B cell (primary cell): Measurements from ENCODE around the gene MYH11. TPM values are rescaled to one million over a fixed set of nuclear protein-coding genes. Genes with fewer than 3 reads are reported as not detected.

Experiments
- ATAC-seq: fragments of 200-7000 bp; cut with Tn5 transposase; one replicate; pipeline ENCODE4 v1.10.0; 2021; ENCODE audit warnings: low read depth, mild to moderate bottlenecking, moderate number of reproducible peaks, moderate library complexity
- CTCF ChIA-PET: fragments of 350-600 bp; sonication (Branson Sonifier 250); formaldehyde crosslinking; loops from one replicate; lab custom pipeline; 2021; ENCODE audit warnings: antibody characterized with exemption, inconsistent platforms; lab: Charles Lee
- POLR2A ChIA-PET: fragments of 350-600 bp; sonication (Branson Sonifier 250); formaldehyde crosslinking; loops from one replicate; lab custom pipeline; 2021; ENCODE audit warnings: antibody characterized with exemption; lab: Charles Lee
- DNase-seq: peaks from one replicate; pipeline ENCODE4 v3.0.0; 2013
- H2AFZ ChIP-seq: 2 replicates; pipeline ENCODE4 v1.6.1; 2012; ENCODE audit warnings: mild to moderate bottlenecking, low read depth, low read length; ENCODE audit not compliant: insufficient read depth, poor library complexity, severe bottlenecking
- H3K27ac ChIP-seq, 2 donors: 1 replicate in 1 of 2; 2 replicates in 1 of 2; pipeline ENCODE4 v1.5.1; 2012 to 2013; ENCODE audit warnings: low read length in 2 of 2, mild to moderate bottlenecking in 2 of 2, moderate library complexity in 1 of 2
- H3K27me3 ChIP-seq, 4 experiments: fragments of 200-600 bp in 1 of 4; sonication (generic) in 1 of 4; replicated peaks in 1 of 4; 1 replicate in 2 of 4; 2 replicates in 2 of 4; pipeline versions ENCODE4 v1.6.1 to v1.7.0; 2013 to 2016; ENCODE audit warnings: low read length in 3 of 4, mild to moderate bottlenecking in 2 of 4, mixed read lengths in 1 of 4, moderate library complexity in 1 of 4; ENCODE audit not compliant: insufficient read depth in 4 of 4, control insufficient read depth in 3 of 4; ENCODE audit errors: control extremely low read depth in 1 of 4
- H3K36me3 ChIP-seq, 2 experiments: replicated peaks in 1 of 2; 1 replicate in 1 of 2; 2 replicates in 1 of 2; pipeline versions ENCODE4 v1.6.1 to v1.7.1; 2013; ENCODE audit warnings: low read length in 1 of 2; ENCODE audit not compliant: insufficient read depth in 2 of 2, control insufficient read depth in 1 of 2; ENCODE audit errors: control extremely low read depth in 1 of 2, extremely low read depth in 1 of 2
- H3K4me1 ChIP-seq, 2 donors: fragments of 200-600 bp in 1 of 2; sonication (generic) in 1 of 2; 1 replicate in 1 of 2; 2 replicates in 1 of 2; pipeline versions ENCODE4 v1.5.1 to v1.6.1; 2013 to 2017; ENCODE audit warnings: low read length in 2 of 2; ENCODE audit not compliant: control insufficient read depth in 2 of 2, insufficient read depth in 2 of 2
- H3K4me2 ChIP-seq: replicated peaks from 2 replicates; pipeline ENCODE3; 2012; ENCODE audit warnings: mild to moderate bottlenecking, low read depth, low read length; ENCODE audit not compliant: poor library complexity, severe bottlenecking
- H3K4me3 ChIP-seq, 5 experiments: fragments of 200-600 bp in 1 of 5; sonication (generic) in 1 of 5; 1 replicate in 3 of 5; 2 replicates in 2 of 5; pipeline versions ENCODE4 v1.5.1 to v1.7.0; 2011 to 2016; ENCODE audit warnings: low read length in 4 of 5, mild to moderate bottlenecking in 4 of 5, low read depth in 2 of 5, control low read depth in 1 of 5, moderate library complexity in 1 of 5; ENCODE audit not compliant: insufficient read depth in 1 of 5; ENCODE audit errors: control extremely low read depth in 1 of 5, extremely low read depth in 1 of 5
- H3K79me2 ChIP-seq: fragments of 200-600 bp; sonication (generic); one replicate; pipeline ENCODE4 v1.6.0; 2016; ENCODE audit warnings: low read length; ENCODE audit not compliant: control insufficient read depth, insufficient read depth
- H3K9ac ChIP-seq: fragments of 200-600 bp; sonication (generic); 2 replicates; pipeline ENCODE4 v1.6.1; 2017; ENCODE audit warnings: mild to moderate bottlenecking, low read length, moderate library complexity
- H3K9me3 ChIP-seq, 3 donors: one replicate each; pipeline versions ENCODE4 v1.6.1 to v1.7.1; 2013; ENCODE audit warnings: low read length in 2 of 3; ENCODE audit not compliant: control insufficient read depth in 2 of 3, insufficient read depth in 1 of 3; ENCODE audit errors: control extremely low read depth in 1 of 3
- H4K20me1 ChIP-seq: 2 replicates; pipeline ENCODE4 v1.6.0; 2012; ENCODE audit warnings: mild to moderate bottlenecking, low read length; ENCODE audit not compliant: insufficient read depth, control insufficient read depth, poor library complexity, severe bottlenecking
- H3K27ac Mint-ChIP-seq: one replicate; pipeline ENCODE4 v1.8.0; 2021; ENCODE audit warnings: mixed read lengths
- H3K27me3 Mint-ChIP-seq: one replicate; pipeline ENCODE4 v1.8.0; 2021; ENCODE audit warnings: mixed read lengths
- H3K4me1 Mint-ChIP-seq: one replicate; pipeline ENCODE4 v1.8.0; 2021; ENCODE audit warnings: mixed read lengths
- H3K4me3 Mint-ChIP-seq: one replicate; pipeline ENCODE4 v1.8.0; 2021; ENCODE audit warnings: mixed read lengths
- H3K9me3 Mint-ChIP-seq: one replicate; pipeline ENCODE4 v1.8.0; 2022; ENCODE audit warnings: mixed read lengths; ENCODE audit not compliant: insufficient read depth
- EZH2 ChIP-seq: IDR thresholded peaks from 2 replicates; pipeline ENCODE4 v1.6.1; 2012; ENCODE audit warnings: borderline replicate concordance, low read depth, mild to moderate bottlenecking, moderate library complexity, low read length; ENCODE audit not compliant: insufficient read depth, poor library complexity, severe bottlenecking
- WGBS: methylation state at CpG from one replicate; pipeline ENCODE4 v1.1.5; 2013; ENCODE audit warnings: missing lambda C conversion rate; ENCODE audit not compliant: insufficient coverage; 5-methylcytosine and 5-hydroxymethylcytosine counted together
- intact Hi-C: fragments of 100-400 bp; cut with micrococcal nuclease; formaldehyde crosslinking; loops from one replicate; pipeline ENCODE4 v1.10.0; 2022
- polyA plus RNA-seq: library from polyadenylated mRNA; depleted of rRNA; stranded (reverse); fragments of >200 nt; gene quantifications from 2 replicates; pipeline ENCODE4 v1.2.3, GENCODE V29; 2012
- total RNA-seq, 2 donors: library from RNA; stranded (reverse); fragments of 120-200 nt in 1 of 2; gene quantifications; 1 replicate in 1 of 2; 2 replicates in 1 of 2; pipeline versions ENCODE4 v1.2.3 to v1.2.4, GENCODE V29; 2013 to 2022
- TF ChIP-seq, protein P1 (sequence below): fragments of 200-600 bp; IDR thresholded peaks from one replicate; pipeline ENCODE4 v1.8.0; 2022; ENCODE audit warnings: antibody characterized with exemption, mild to moderate bottlenecking

The MYH11 gene
- total and polyA plus RNA-seq, 2 donors (not counting 1 experiment from before 2014, with no cell fraction given): 0.05 to 0.16 TPM

DNA sequence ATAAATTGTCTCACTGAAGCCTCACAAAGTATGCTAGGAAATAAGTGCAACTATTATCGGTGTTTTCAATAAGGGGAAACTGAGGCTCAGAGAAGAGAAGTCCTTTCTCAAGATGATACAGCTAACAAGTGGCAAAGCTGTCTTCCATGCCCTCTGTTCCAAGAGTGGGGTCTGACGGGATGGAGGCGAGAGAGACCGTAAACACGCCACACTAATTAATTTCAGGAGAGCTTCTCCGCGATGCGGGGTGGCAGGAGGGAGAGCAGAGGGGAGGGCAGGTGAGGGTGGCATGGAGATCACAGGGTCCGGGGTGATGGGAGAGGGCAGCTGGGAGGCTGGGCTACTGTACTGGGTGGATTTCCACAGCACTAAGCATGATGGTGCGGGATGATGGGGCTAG is 80.3 kb downstream of the MYH11 start:
- no peak for TF ChIP-seq EZH2
- TF ChIP-seq, protein P1, sequence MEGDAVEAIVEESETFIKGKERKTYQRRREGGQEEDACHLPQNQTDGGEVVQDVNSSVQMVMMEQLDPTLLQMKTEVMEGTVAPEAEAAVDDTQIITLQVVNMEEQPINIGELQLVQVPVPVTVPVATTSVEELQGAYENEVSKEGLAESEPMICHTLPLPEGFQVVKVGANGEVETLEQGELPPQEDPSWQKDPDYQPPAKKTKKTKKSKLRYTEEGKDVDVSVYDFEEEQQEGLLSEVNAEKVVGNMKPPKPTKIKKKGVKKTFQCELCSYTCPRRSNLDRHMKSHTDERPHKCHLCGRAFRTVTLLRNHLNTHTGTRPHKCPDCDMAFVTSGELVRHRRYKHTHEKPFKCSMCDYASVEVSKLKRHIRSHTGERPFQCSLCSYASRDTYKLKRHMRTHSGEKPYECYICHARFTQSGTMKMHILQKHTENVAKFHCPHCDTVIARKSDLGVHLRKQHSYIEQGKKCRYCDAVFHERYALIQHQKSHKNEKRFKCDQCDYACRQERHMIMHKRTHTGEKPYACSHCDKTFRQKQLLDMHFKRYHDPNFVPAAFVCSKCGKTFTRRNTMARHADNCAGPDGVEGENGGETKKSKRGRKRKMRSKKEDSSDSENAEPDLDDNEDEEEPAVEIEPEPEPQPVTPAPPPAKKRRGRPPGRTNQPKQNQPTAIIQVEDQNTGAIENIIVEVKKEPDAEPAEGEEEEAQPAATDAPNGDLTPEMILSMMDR: no peak
- Histone ChIP-seq H3K4me1 (no peaks in the 10 kb centered on the region), H3K27me3 (peaks cover 0 to 3% (median 0%) of the 10 kb centered on the region in 4 experiments), H3K36me3 (no peaks in the 10 kb centered on the region), H3K79me2 (no peaks in the 10 kb centered on the region), H3K27ac (no peak overlapping the region), H3K9me3 (no peaks in the 10 kb centered on the region), H4K20me1 (no peaks in the 10 kb centered on the region), H3K4me3 (no peak overlapping the region), H3K4me2 (no peak overlapping the region), H2AFZ (no peak overlapping the region), H3K9ac (no peak overlapping the region)
- CTCF ChIA-PET: interaction anchor here (0.8 kb wide), 1 partner anchor 35 kb away, joined by 3 read pairs; no protein-coding TSS in a partner anchor
- ATAC-seq (no peak), DNase-seq (no peak)
- H3K9me3 Mint-ChIP-seq: no peaks in the 10 kb centered on the region
- intact Hi-C loops: no loop called here
- 96% methylated on average over 9 of the region's 10 CpGs for WGBS
- H3K27me3 Mint-ChIP-seq: no peaks in the 10 kb centered on the region
- no peak overlapping the region for H3K4me3 Mint-ChIP-seq
- POLR2A ChIA-PET: no interaction called here
- H3K27ac Mint-ChIP-seq: no peak overlapping the region
- H3K4me1 Mint-ChIP-seq: no peaks in the 10 kb centered on the region

DNA sequence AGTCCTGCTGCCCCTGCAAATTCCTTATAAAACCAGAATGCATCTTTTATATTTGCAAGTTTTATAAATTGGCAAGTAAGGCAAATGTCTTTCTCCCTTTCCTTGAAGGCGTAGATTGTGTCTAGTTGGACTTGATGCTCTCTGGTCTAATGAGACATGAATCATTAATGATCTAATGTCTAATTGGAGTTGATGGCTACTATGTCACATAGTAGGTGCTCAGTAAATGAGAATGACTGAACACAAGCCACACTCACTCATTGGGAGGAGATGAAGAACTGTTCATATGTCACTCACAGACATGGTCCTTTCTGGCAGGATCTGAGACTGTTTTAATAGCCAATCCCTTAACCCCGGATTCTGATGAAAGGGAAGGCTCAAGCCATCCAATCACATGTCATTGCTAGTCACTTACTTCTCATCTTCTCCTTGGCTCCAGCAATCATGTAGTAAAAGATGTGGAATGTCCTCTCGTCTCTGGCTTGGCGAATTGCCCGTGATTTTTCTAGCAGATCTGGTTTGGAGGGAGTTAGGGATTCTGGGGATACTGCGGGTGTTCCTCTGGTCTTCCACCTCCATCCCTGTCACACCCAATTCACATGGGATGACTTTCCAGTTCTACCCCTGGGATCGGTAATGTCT is 81.0 kb downstream of the MYH11 start:
- Histone ChIP-seq H3K4me3 (no peak overlapping the region), H3K27ac (no peak overlapping the region), H3K4me2 (no peak overlapping the region), H3K27me3 (peaks cover 0 to 3% (median 0%) of the 10 kb centered on the region in 4 experiments), H4K20me1 (no peaks in the 10 kb centered on the region), H3K79me2 (no peaks in the 10 kb centered on the region), H3K9me3 (no peaks in the 10 kb centered on the region), H3K9ac (no peak overlapping the region), H3K36me3 (no peaks in the 10 kb centered on the region), H2AFZ (no peak overlapping the region), H3K4me1 (no peaks in the 10 kb centered on the region)
- Mint-ChIP-seq H3K27me3 (no peaks in the 10 kb centered on the region), H3K9me3 (no peaks in the 10 kb centered on the region), H3K27ac (no peak overlapping the region), H3K4me1 (no peaks in the 10 kb centered on the region), H3K4me3 (no peak overlapping the region)
- POLR2A ChIA-PET: no interaction called here
- no peak for ATAC-seq
- intact Hi-C loops: no loop called here
- CTCF ChIA-PET: interaction anchor here (0.7 to 1.0 kb wide), 2 partner anchors 10 to 12 kb away, joined by 3 to 4 read pairs; no protein-coding TSS in a partner anchor
- TF ChIP-seq EZH2: no peak
- TF ChIP-seq, protein P1: no peak
- no peak for DNase-seq
- WGBS: no CpG with 5 or more reads among the region's 7 CpGs
